Esophagus squamous epithelium (tissue), 5 donors: ENCODE measurements around the gene KMT2E. TPM values are rescaled to one million over a fixed set of nuclear protein-coding genes. Genes with fewer than 3 reads are reported as not detected.

ENCODE experiments used
- DNase-seq: peaks from one replicate; lab custom pipeline; 2025; lab: John Stamatoyannopoulos, UW
- H3K27ac ChIP-seq, 4 donors: fragments of 200-600 bp; sonication (generic); one replicate each; pipeline ENCODE4 v1.5.1; 2016 to 2019; ENCODE audit warnings: mild to moderate bottlenecking in 1 of 4
- H3K27me3 ChIP-seq, 4 donors: fragments of 200-600 bp; sonication (generic); 1 replicate in 3 of 4; 2 replicates in 1 of 4; pipeline versions ENCODE4 v1.5.1 to v1.6.0; 2017 to 2021; ENCODE audit warnings: antibody characterized with exemption in 1 of 4
- H3K36me3 ChIP-seq, 3 donors: fragments of 200-600 bp; sonication (generic); one replicate each; pipeline ENCODE4 v1.5.1; 2016 to 2019
- H3K4me1 ChIP-seq, 3 donors: fragments of 200-600 bp; sonication (generic); one replicate each; pipeline ENCODE4 v1.5.1; 2017 to 2019
- H3K4me3 ChIP-seq, 4 donors: fragments of 200-600 bp; sonication (generic); 1 replicate in 3 of 4; 2 replicates in 1 of 4; pipeline ENCODE4 v1.5.1; 2016 to 2019; ENCODE audit warnings: mild to moderate bottlenecking in 2 of 4, moderate library complexity in 1 of 4
- H3K9me3 ChIP-seq, 3 donors: fragments of 200-600 bp; sonication (generic); one replicate each; pipeline ENCODE4 v1.5.1; 2016 to 2019
- POLR2A ChIP-seq, 4 donors: fragments of 450-650 bp; IDR thresholded peaks; one replicate each; pipeline ENCODE4 v1.6.1; 2017; ENCODE audit warnings: antibody characterized with exemption in 4 of 4, mild to moderate bottlenecking in 4 of 4, moderate library complexity in 3 of 4
- WGBS, 2 donors: methylation state at CpG; one replicate each; pipeline ENCODE4 v1.1.5; 2018; 5-methylcytosine and 5-hydroxymethylcytosine counted together
- intact Hi-C: fragments of 100-400 bp; cut with DNase I; formaldehyde crosslinking; loops from one replicate; pipeline ENCODE4 v1.15.0; 2022
- total RNA-seq, 4 donors: library from RNA; depleted of rRNA; stranded (reverse); fragments of >200 nt; gene quantifications; one replicate each; pipeline ENCODE4 v1.1.0, GENCODE V29; 2016
- TF ChIP-seq, protein P1 (sequence below), 6 experiments: fragments of 450-650 bp in 4 of 6; fragments of 200-600 bp in 2 of 6; sonication (generic) in 2 of 6; IDR thresholded peaks; one replicate each; pipeline ENCODE4 v1.5.1; 2016 to 2019; ENCODE audit warnings: antibody characterized with exemption in 6 of 6, mild to moderate bottlenecking in 4 of 6, moderate library complexity in 4 of 6
- donor health status: DM: yes; HTN: yes; CAD: no.

Gene KMT2E
- total RNA-seq, 4 donors from 2014 or later = 37.2 to 80.5 (median 54.4) TPM

DNA sequence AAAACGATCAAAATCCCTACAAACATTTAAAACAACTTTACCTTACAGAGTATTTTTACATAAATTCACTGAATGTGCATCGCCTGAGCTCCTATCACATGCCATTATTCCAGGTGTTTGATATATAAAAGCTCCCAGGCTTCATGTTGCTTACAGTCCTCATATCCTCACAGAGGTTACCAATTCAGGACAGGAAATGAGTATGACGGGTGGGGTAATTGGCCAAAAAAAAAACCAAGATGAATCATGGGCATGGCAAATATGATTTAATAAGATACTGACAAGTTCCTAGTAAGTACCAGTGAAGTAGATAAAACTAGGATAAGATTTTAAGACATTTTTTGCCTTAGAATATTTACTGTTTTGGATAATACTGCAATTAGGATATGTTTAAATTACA lies 135.8 kb downstream of the KMT2E start:
- TF ChIP-seq, protein P1, sequence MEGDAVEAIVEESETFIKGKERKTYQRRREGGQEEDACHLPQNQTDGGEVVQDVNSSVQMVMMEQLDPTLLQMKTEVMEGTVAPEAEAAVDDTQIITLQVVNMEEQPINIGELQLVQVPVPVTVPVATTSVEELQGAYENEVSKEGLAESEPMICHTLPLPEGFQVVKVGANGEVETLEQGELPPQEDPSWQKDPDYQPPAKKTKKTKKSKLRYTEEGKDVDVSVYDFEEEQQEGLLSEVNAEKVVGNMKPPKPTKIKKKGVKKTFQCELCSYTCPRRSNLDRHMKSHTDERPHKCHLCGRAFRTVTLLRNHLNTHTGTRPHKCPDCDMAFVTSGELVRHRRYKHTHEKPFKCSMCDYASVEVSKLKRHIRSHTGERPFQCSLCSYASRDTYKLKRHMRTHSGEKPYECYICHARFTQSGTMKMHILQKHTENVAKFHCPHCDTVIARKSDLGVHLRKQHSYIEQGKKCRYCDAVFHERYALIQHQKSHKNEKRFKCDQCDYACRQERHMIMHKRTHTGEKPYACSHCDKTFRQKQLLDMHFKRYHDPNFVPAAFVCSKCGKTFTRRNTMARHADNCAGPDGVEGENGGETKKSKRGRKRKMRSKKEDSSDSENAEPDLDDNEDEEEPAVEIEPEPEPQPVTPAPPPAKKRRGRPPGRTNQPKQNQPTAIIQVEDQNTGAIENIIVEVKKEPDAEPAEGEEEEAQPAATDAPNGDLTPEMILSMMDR (IDR thresholded peaks at IDR 0.05) = no peak
- no peak for TF ChIP-seq POLR2A (IDR thresholded peaks at IDR 0.05)
- Histone ChIP-seq H3K27me3 (no peaks in the 10 kb centered on the region), H3K4me1 (peaks cover 0 to 7% (median 7%) of the 10 kb centered on the region in 3 donors), H3K27ac (no peak overlapping the region), H3K4me3 (no peak overlapping the region), H3K9me3 (no peaks in the 10 kb centered on the region), H3K36me3 (peaks cover 0 to 19% (median 0%) of the 10 kb centered on the region in 3 donors)
- 66 to 68% methylated on average over 3 of the region's 3 CpGs for WGBS, 2 donors
- DNase-seq = no peak
- intact Hi-C loops = loop anchor here (10.0 kb wide), 1 partner anchor 195 kb away; no protein-coding TSS in a partner anchor

DNA sequence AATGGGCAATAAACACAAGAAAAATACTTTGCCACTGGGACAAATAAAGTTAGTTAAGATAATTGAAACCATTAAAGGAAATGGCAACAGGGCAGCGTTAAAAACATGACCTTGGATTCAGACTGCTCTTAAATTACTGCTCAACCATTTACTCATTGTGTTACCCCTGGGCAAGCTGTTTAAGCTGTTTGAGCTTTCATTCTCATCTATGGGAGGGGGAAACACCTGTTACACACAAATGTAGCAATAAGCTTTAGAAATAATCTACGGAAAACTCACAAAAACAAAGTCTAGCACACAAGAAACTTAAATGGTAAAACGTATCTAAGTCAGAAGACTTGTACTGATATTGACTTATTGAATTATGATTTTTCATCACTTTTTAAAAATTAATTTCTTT lies 137.1 kb downstream of the KMT2E start:
- no peaks in the 10 kb centered on the region for H3K9me3 ChIP-seq
- no peak for TF ChIP-seq POLR2A (IDR thresholded peaks at IDR 0.05)
- TF ChIP-seq, protein P1 (IDR thresholded peaks at IDR 0.05) = no peak
- H3K4me1 ChIP-seq = peaks cover 0 to 7% (median 7%) of the 10 kb centered on the region in 3 donors
- H3K27me3 ChIP-seq = no peaks in the 10 kb centered on the region
- intact Hi-C loops = no loop called here
- no peak overlapping the region for H3K27ac ChIP-seq
- 81 to 82% methylated on average over 3 of the region's 3 CpGs for WGBS, 2 donors
- DNase-seq = no peak
- H3K36me3 ChIP-seq = peaks cover 0 to 17% (median 0%) of the 10 kb centered on the region in 3 donors
- no peak overlapping the region for H3K4me3 ChIP-seq

- intact Hi-C loops = no loop called here
- WGBS, 2 donors = 69 to 87% methylated on average over 4 to 5 of the region's 6 CpGs
- H3K4me3 ChIP-seq = no peak overlapping the region
Observed at GRCh38 chr7:105153531-105153930, 139.5 kb downstream of the KMT2E start.

DNA sequence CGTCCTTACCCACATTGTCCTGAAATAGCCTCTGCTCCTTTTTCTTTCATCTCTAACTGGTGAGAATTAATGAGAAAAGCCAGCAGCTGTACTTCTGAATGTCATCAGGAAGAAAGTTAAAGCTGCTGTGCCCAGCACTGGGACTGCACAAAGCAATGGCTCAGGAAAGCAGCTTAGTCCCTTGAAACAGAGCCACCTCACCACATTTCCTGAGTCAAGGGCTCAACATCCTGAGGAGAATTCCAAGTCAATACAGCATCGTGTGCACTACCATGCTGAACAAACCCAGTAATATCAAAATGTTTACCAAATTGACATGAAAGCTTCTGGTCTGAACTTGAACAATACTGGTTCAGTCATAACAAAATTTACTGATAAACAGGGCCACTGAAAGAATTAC lies 140.1 kb downstream of the KMT2E start:
- WGBS, 2 donors = 70 to 77% methylated on average over 2 of the region's 2 CpGs
- no peak for DNase-seq
- no peak overlapping the region for H3K4me3 ChIP-seq
- intact Hi-C loops = no loop called here
- peaks cover 0 to 30% (median 0%) of the 10 kb centered on the region in 3 donors for H3K36me3 ChIP-seq
- H3K27me3 ChIP-seq = no peaks in the 10 kb centered on the region
- H3K4me1 ChIP-seq = peaks cover 0 to 7% (median 7%) of the 10 kb centered on the region in 3 donors
- H3K27ac ChIP-seq = no peak overlapping the region
- no peaks in the 10 kb centered on the region for H3K9me3 ChIP-seq
- TF ChIP-seq, protein P1 (IDR thresholded peaks at IDR 0.05) = no peak
- no peak for TF ChIP-seq POLR2A (IDR thresholded peaks at IDR 0.05)

More at GRCh38 chr7:105153531-105153930, 139.5 kb downstream of the KMT2E start:
- no peak for DNase-seq
- H3K4me1 ChIP-seq = peaks cover 0 to 7% (median 7%) of the 10 kb centered on the region in 3 donors
- no peak overlapping the region for H3K27ac ChIP-seq
- no peaks in the 10 kb centered on the region for H3K27me3 ChIP-seq
- no peaks in the 10 kb centered on the region for H3K9me3 ChIP-seq
- TF ChIP-seq POLR2A (IDR thresholded peaks at IDR 0.05) = no peak
- TF ChIP-seq, protein P1 (IDR thresholded peaks at IDR 0.05) = no peak
- H3K36me3 ChIP-seq = peaks cover 0 to 30% (median 0%) of the 10 kb centered on the region in 3 donors

GRCh38 chr7:105156731-105157130 lies 142.7 kb downstream of the KMT2E start:
- no peak overlapping the region for H3K4me3 ChIP-seq
- H3K27ac ChIP-seq = no peak overlapping the region
- no peaks in the 10 kb centered on the region for H3K4me1 ChIP-seq
- WGBS, 2 donors = 43 to 45% methylated on average over 2 of the region's 2 CpGs
- TF ChIP-seq, protein P1 (IDR thresholded peaks at IDR 0.05) = no peak
- no peak for TF ChIP-seq POLR2A (IDR thresholded peaks at IDR 0.05)
- H3K27me3 ChIP-seq = no peaks in the 10 kb centered on the region
- no peak for DNase-seq
- no peaks in the 10 kb centered on the region for H3K9me3 ChIP-seq
- peaks cover 0 to 46% (median 0%) of the 10 kb centered on the region in 3 donors for H3K36me3 ChIP-seq
- intact Hi-C loops = no loop called here
